Spleen (tissue), 11 donors: ENCODE measurements around the gene SLC25A26. TPM values are rescaled to one million over a fixed set of nuclear protein-coding genes. Genes with fewer than 3 reads are reported as not detected.

Source experiments
- DNase-seq: peaks from one replicate; pipeline ENCODE4 v3.0.0-alpha.2; 2020
- H3K27ac ChIP-seq, 8 donors: fragments of 200-600 bp; sonication (generic) in 7 of 8; 1 replicate in 4 of 8; 2 replicates in 4 of 8; pipeline versions ENCODE4 v1.5.0 to v1.8.0; 2016 to 2021; ENCODE audit warnings: inconsistent platforms in 4 of 8, mild to moderate bottlenecking in 4 of 8, moderate library complexity in 1 of 8
- H3K27me3 ChIP-seq, 7 donors: fragments of 200-600 bp; sonication (generic) in 6 of 7; replicated peaks in 1 of 7; 1 replicate in 4 of 7; 2 replicates in 3 of 7; pipeline versions ENCODE4 v1.5.0 to v1.8.0; 2016 to 2021; ENCODE audit warnings: inconsistent platforms in 3 of 7, mild to moderate bottlenecking in 1 of 7
- H3K36me3 ChIP-seq, 6 donors: fragments of 200-600 bp; sonication (generic) in 5 of 6; 1 replicate in 4 of 6; 2 replicates in 2 of 6; pipeline versions ENCODE4 v1.5.0 to v1.8.0; 2016 to 2021; ENCODE audit warnings: inconsistent platforms in 2 of 6
- H3K4me1 ChIP-seq, 6 donors: fragments of 200-600 bp; sonication (generic) in 5 of 6; 1 replicate in 3 of 6; 2 replicates in 3 of 6; pipeline versions ENCODE4 v1.5.0 to v1.8.0; 2016 to 2021; ENCODE audit warnings: inconsistent platforms in 3 of 6
- H3K4me3 ChIP-seq, 8 donors: fragments of 200-600 bp; sonication (generic) in 7 of 8; 1 replicate in 4 of 8; 2 replicates in 4 of 8; pipeline versions ENCODE4 v1.5.0 to v1.8.0; 2016 to 2021; ENCODE audit warnings: inconsistent platforms in 4 of 8, mild to moderate bottlenecking in 4 of 8, moderate library complexity in 2 of 8
- H3K9me3 ChIP-seq, 8 donors: fragments of 200-600 bp; sonication (generic) in 7 of 8; 1 replicate in 4 of 8; 2 replicates in 4 of 8; pipeline versions ENCODE4 v1.5.0 to v1.8.0; 2016 to 2021; ENCODE audit warnings: inconsistent platforms in 4 of 8
- POLR2A ChIP-seq, 3 donors: fragments of 450-650 bp; IDR thresholded peaks; one replicate each; pipeline ENCODE4 v1.5.1; 2017; ENCODE audit warnings: antibody characterized with exemption in 3 of 3, mild to moderate bottlenecking in 1 of 3
- POLR2AphosphoS5 ChIP-seq, 3 donors: sonication (generic); formaldehyde crosslinking; IDR thresholded peaks; one replicate each; pipeline ENCODE4 v1.5.1; 2017; ENCODE audit warnings: antibody characterized with exemption in 3 of 3
- WGBS, 5 donors: extraction: QIAGEN DNeasy Blood & Tissue Kit in 3 of 5; methylation state at CpG; one replicate each; pipeline versions ENCODE4 v1.1.5 to v1.1.7; 2013 to 2018; 5-methylcytosine and 5-hydroxymethylcytosine counted together
- intact Hi-C: fragments of 100-400 bp; cut with DNase I; formaldehyde crosslinking; loops from one replicate; pipeline ENCODE4 v1.15.0; 2023; ENCODE audit warnings: low total_unique reads
- polyA plus RNA-seq, 3 donors: library from polyadenylated mRNA; stranded (reverse); fragments of 200-250 nt; gene quantifications; one replicate each; pipeline ENCODE4 v1.2.1, GENCODE V29; 2013
- total RNA-seq, 7 donors: library from RNA; depleted of rRNA in 3 of 7; stranded (reverse); fragments of >200 nt in 3 of 7; fragmentation: NEBNext Ultra II Directional in 4 of 7; extraction: Animal tissue kit (Norgen Biotek cat#: 25700) in 4 of 7; gene quantifications; one replicate each; pipeline versions ENCODE4 v1.1.0 to v1.2.1, GENCODE V29; 2016 to 2021
- TF ChIP-seq, protein P1 (sequence below), 11 experiments: fragments of 200-600 bp in 7 of 11; fragments of 450-650 bp in 4 of 11; sonication (generic) in 4 of 11; IDR thresholded peaks in 8 of 11; conservative IDR thresholded peaks in 3 of 11; 1 replicate in 7 of 11; 2 replicates in 4 of 11; pipeline versions ENCODE4 v1.4.0 to v1.8.0; 2016 to 2021; ENCODE audit warnings: antibody characterized with exemption in 11 of 11, inconsistent platforms in 4 of 11, mild to moderate bottlenecking in 1 of 11
- donor health status: healthy with polysubstance abuse.
- donor health status: DM: no; HTN: no; CAD: no; lungs with moderate emphysema.
- donor health status: DM: no; HTN: no; CAD: no.
- donor health status: Bipolar disorder and iron deficiency.
- donor health status: healthy.
- donor health status: DM: no; HTN: no; CAD: no.
- donor health status: DM: yes; HTN: yes; CAD: no.

SLC25A26 gene
- total and polyA plus RNA-seq, 10 donors = 14.9 to 20.9 (median 16.0) TPM

DNA sequence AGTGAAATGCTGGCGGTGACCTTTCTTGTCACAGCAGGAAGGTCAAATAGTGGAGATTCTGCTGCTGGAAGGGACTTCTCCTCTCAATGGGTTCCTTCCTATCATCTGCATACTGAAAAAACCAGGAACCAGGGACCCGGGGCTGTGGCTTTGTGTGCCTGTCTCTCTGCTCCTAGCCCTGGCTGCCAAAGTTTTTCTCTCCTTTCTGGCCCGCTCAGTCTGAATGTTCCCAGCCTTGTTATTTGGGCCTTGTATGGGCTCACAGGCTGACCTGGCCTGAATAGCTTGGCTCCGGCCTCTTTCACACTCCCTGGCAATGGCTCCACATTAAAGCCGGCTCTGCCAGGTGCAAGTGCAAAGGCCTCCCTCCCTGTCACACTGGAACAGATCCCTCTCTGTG lies 185.4 kb downstream of the SLC25A26 start:
- Histone ChIP-seq H3K4me1 (peaks cover 0 to 6% (median 0%) of the 10 kb centered on the region in 6 donors), H3K27ac (no peak overlapping the region), H3K36me3 (peaks cover 0 to 81% (median 25%) of the 10 kb centered on the region in 6 donors), H3K4me3 (no peak overlapping the region), H3K9me3 (no peaks in the 10 kb centered on the region), H3K27me3 (no peaks in the 10 kb centered on the region)
- no peak for DNase-seq
- WGBS, 5 donors = 80 to 93% (median 91%) methylated on average over 5 of the region's 5 CpGs
- intact Hi-C loops = loop anchor here (5.0 kb wide), 1 partner anchor 411 kb away; no protein-coding TSS in a partner anchor
- TF ChIP-seq, protein P1, sequence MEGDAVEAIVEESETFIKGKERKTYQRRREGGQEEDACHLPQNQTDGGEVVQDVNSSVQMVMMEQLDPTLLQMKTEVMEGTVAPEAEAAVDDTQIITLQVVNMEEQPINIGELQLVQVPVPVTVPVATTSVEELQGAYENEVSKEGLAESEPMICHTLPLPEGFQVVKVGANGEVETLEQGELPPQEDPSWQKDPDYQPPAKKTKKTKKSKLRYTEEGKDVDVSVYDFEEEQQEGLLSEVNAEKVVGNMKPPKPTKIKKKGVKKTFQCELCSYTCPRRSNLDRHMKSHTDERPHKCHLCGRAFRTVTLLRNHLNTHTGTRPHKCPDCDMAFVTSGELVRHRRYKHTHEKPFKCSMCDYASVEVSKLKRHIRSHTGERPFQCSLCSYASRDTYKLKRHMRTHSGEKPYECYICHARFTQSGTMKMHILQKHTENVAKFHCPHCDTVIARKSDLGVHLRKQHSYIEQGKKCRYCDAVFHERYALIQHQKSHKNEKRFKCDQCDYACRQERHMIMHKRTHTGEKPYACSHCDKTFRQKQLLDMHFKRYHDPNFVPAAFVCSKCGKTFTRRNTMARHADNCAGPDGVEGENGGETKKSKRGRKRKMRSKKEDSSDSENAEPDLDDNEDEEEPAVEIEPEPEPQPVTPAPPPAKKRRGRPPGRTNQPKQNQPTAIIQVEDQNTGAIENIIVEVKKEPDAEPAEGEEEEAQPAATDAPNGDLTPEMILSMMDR (IDR thresholded peaks at IDR 0.05 in 8 of 11, conservative IDR thresholded peaks at IDR 0.05 in 3 of 11) = no peak
- TF ChIP-seq POLR2AphosphoS5 (IDR thresholded peaks at IDR 0.05) (no peak), POLR2A (IDR thresholded peaks at IDR 0.05) (no peak)

DNA sequence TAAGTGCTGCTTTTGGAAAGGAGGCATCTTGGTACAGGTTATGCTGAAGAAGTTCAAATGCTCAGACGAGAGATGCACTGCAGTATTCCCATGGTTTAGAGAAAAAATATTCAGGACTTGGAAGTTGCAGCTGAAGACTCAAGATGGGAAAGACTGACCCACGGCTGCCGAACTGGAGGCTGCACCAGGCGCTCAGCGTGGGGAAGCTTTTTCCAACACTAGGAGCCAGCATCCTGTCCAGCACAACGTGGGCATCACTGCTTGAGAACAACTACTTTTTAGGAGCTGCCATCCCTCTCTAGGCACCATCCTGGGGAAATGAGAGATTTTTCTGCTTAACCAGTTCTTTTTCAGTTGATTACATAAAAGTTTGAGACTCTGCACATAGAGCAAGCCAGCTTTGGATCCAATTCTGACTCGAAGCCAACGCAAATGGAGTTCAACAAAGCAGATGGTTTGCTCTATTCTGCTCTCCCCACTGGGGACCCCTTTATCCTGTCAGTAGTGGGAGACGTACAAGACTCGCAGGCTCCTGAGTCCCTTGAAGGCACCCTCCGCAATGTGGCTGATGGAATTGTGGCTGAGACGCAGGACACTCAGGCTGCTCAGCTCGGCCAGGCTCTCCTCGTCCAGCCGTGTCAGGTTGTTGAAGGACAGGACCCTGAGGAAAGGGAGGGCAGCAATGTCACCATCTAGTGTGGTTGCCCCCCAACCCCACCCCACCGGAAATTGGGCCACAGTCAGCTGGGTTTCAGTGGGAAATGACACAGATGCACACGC lies 186.2 kb downstream of the SLC25A26 start:
- Histone ChIP-seq H3K27ac (no peak overlapping the region), H3K9me3 (no peaks in the 10 kb centered on the region), H3K4me3 (no peak overlapping the region), H3K4me1 (peaks cover 0 to 6% (median 0%) of the 10 kb centered on the region in 6 donors), H3K27me3 (no peaks in the 10 kb centered on the region), H3K36me3 (peaks cover 0 to 81% (median 26%) of the 10 kb centered on the region in 6 donors)
- WGBS, 5 donors = 79 to 96% (median 89%) methylated on average over 15 to 17 of the region's 17 CpGs
- intact Hi-C loops = loop anchor here (5.0 kb wide), 1 partner anchor 410 kb away; no protein-coding TSS in a partner anchor
- DNase-seq = no peak
- TF ChIP-seq POLR2A (IDR thresholded peaks at IDR 0.05) (no peak), POLR2AphosphoS5 (IDR thresholded peaks at IDR 0.05) (no peak)
- TF ChIP-seq, protein P1 (IDR thresholded peaks at IDR 0.05 in 8 of 11, conservative IDR thresholded peaks at IDR 0.05 in 3 of 11) = no peak

DNA sequence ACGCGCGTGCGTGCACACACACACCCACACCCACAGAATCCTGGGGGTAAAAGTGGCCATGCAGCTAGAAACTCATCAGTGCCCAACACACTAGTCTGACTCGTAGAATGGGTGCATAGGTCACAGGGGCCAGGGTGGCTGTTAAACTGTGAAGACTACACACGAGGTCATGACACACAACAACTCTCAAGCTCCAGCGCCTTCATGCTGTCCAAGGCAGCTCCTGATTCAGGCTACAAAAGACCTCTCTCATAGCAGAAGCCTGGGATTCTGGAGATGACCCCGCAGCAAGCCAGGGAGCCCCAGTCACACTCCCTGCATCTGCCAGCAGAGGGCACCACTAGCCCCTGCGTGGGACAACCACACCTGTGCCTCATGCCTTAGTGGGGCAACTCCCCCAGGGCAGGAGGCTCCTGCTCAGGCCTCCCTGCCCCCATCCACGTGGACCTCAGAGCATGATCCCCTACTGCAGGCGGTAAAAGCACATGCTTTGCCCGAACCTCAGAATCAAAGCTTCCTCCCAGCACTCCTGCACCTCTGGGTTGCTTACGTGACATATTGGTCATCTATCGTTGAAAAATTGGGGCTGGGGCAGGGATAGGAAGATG lies 186.9 kb downstream of the SLC25A26 start:
- intact Hi-C loops = loop anchor here (5.0 kb wide), 1 partner anchor 410 kb away; no protein-coding TSS in a partner anchor
- Histone ChIP-seq H3K4me1 (peaks cover 0 to 6% (median 0%) of the 10 kb centered on the region in 6 donors), H3K9me3 (no peaks in the 10 kb centered on the region), H3K27ac (no peak overlapping the region), H3K4me3 (no peak overlapping the region), H3K27me3 (no peaks in the 10 kb centered on the region), H3K36me3 (peaks cover 0 to 82% (median 29%) of the 10 kb centered on the region in 6 donors)
- TF ChIP-seq, protein P1 (IDR thresholded peaks at IDR 0.05 in 8 of 11, conservative IDR thresholded peaks at IDR 0.05 in 3 of 11) = peak; percentile 56 to 93 (median 88)
- no peak for TF ChIP-seq POLR2A (IDR thresholded peaks at IDR 0.05)
- peak; percentile 91 for DNase-seq
- WGBS, 5 donors = 64 to 74% (median 70%) methylated on average over 12 to 14 of the region's 14 CpGs
